Uterus (tissue), 4 donors: ENCODE results near the gene C3orf52. TPM values are rescaled to one million over a fixed set of nuclear protein-coding genes. Genes with fewer than 3 reads are reported as not detected.
"Not testable (repeated sequence)": the region's sequence is repeated elsewhere in the genome, so short reads cannot be mapped to it uniquely, and the experiment has no call there.

Experiments
- DNase-seq, 2 donors: peaks; one replicate each; pipeline ENCODE4 v3.0.0-alpha.2; 2019 to 2020
- H3K27ac ChIP-seq, 2 donors: fragments of 200-600 bp; sonication (generic); 1 replicate in 1 of 2; 2 replicates in 1 of 2; pipeline ENCODE4 v1.5.1; 2016 to 2018
- H3K27me3 ChIP-seq, 2 donors: fragments of 200-600 bp; sonication (generic); one replicate each; pipeline ENCODE4 v1.5.1; 2018 to 2019; ENCODE audit warnings: control low read depth in 1 of 2
- H3K36me3 ChIP-seq, 2 donors: fragments of 200-600 bp; sonication (generic); one replicate each; pipeline ENCODE4 v1.5.1; 2019; ENCODE audit warnings: control low read depth in 1 of 2
- H3K4me1 ChIP-seq, 2 donors: fragments of 200-600 bp; sonication (generic); one replicate each; pipeline ENCODE4 v1.5.1; 2018 to 2019; ENCODE audit warnings: control low read depth in 1 of 2
- H3K4me3 ChIP-seq, 2 donors: fragments of 200-600 bp; sonication (generic); 1 replicate in 1 of 2; 2 replicates in 1 of 2; pipeline ENCODE4 v1.5.1; 2018 to 2019; ENCODE audit warnings: mild to moderate bottlenecking in 1 of 2
- H3K9me3 ChIP-seq, 2 donors: fragments of 200-600 bp; sonication (generic); one replicate each; pipeline ENCODE4 v1.5.1; 2019; ENCODE audit warnings: control low read depth in 1 of 2
- POLR2A ChIP-seq, 2 donors: fragments of 450-650 bp; IDR thresholded peaks; one replicate each; pipeline ENCODE4 v1.6.1; 2016; ENCODE audit warnings: antibody characterized with exemption in 2 of 2, mild to moderate bottlenecking in 1 of 2, moderate library complexity in 1 of 2
- intact Hi-C: fragments of 100-400 bp; cut with DNase I; formaldehyde crosslinking; loops from one replicate; pipeline ENCODE4 v1.15.1; 2023; ENCODE audit warnings: low total_unique reads
- total RNA-seq, 4 donors: library from RNA; depleted of rRNA in 3 of 4; stranded (reverse); fragments of >200 nt in 3 of 4; gene quantifications; one replicate each; pipeline versions ENCODE4 v1.1.0 to v1.2.4, GENCODE V29; 2014 to 2023
- TF ChIP-seq, protein P1 (sequence below), 4 experiments: fragments of 200-600 bp in 2 of 4; fragments of 450-650 bp in 2 of 4; sonication (generic) in 2 of 4; IDR thresholded peaks; one replicate each; pipeline ENCODE4 v1.5.1; 2016 to 2019; ENCODE audit warnings: antibody characterized with exemption in 4 of 4, mild to moderate bottlenecking in 2 of 4, moderate library complexity in 1 of 4
- donor health status: DM: yes; HTN: yes; CAD: no.

The C3orf52 gene
- total RNA-seq, 4 donors from 2014 or later: 0.51 to 4.4 (median 1.5) TPM

DNA sequence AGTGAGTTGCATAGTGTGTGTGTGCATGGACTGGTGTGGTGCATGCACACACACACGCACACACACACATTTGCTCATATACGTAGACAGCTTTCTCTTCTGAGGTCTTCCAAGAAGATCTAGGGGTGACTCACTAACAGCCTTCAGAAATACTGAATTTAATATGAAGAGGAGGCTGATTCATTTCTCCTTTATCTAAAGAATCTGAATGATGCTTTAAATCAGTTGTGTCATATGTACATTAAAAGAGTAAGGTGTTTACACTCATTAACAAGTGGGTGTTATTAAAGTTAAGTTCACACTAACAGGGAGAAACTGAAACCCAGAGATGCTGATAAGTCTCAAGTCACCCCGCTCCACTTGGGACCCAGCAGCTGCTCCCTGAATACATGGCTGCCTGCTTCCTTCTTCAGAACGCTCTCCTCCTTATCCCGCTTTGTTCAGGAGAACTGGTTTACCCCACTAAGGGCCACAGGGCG lies 29.7 kb upstream of the C3orf52 start:
- no peak for TF ChIP-seq POLR2A (IDR thresholded peaks at IDR 0.05)
- TF ChIP-seq, protein P1, sequence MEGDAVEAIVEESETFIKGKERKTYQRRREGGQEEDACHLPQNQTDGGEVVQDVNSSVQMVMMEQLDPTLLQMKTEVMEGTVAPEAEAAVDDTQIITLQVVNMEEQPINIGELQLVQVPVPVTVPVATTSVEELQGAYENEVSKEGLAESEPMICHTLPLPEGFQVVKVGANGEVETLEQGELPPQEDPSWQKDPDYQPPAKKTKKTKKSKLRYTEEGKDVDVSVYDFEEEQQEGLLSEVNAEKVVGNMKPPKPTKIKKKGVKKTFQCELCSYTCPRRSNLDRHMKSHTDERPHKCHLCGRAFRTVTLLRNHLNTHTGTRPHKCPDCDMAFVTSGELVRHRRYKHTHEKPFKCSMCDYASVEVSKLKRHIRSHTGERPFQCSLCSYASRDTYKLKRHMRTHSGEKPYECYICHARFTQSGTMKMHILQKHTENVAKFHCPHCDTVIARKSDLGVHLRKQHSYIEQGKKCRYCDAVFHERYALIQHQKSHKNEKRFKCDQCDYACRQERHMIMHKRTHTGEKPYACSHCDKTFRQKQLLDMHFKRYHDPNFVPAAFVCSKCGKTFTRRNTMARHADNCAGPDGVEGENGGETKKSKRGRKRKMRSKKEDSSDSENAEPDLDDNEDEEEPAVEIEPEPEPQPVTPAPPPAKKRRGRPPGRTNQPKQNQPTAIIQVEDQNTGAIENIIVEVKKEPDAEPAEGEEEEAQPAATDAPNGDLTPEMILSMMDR (IDR thresholded peaks at IDR 0.05): no peak

GRCh38 chr3:112059497-112059896 lies 26.7 kb upstream of the C3orf52 start:
- no peaks in the 10 kb centered on the region for H3K27me3 ChIP-seq
- no peak overlapping the region for H3K4me3 ChIP-seq
- no peaks in the 10 kb centered on the region for H3K9me3 ChIP-seq
- no peaks in the 10 kb centered on the region for H3K4me1 ChIP-seq
- TF ChIP-seq, protein P1 (IDR thresholded peaks at IDR 0.05): no peak
- TF ChIP-seq POLR2A (IDR thresholded peaks at IDR 0.05): no peak
- no peak overlapping the region for H3K27ac ChIP-seq
- no peaks in the 10 kb centered on the region for H3K36me3 ChIP-seq
- no peak for DNase-seq
- intact Hi-C loops: no loop called here

More for the DNA sequence above, 29.7 kb upstream of the C3orf52 start:
- intact Hi-C loops: no loop called here
- Histone ChIP-seq H3K27ac (no peak overlapping the region), H3K9me3 (no peaks in the 10 kb centered on the region), H3K27me3 (no peaks in the 10 kb centered on the region), H3K4me1 (no peaks in the 10 kb centered on the region), H3K36me3 (no peaks in the 10 kb centered on the region), H3K4me3 (no peak overlapping the region)
- DNase-seq: no peak

GRCh38 chr3:112061152-112061551 lies 25.0 kb upstream of the C3orf52 start:
- DNase-seq: no peak
- H3K27me3 ChIP-seq: no peaks in the 10 kb centered on the region

GRCh38 chr3:112072387-112073060 lies 13.7 kb upstream of the C3orf52 start:
- DNase-seq, H3K4me1 ChIP-seq, intact Hi-C loops, H3K27ac ChIP-seq, H3K36me3 ChIP-seq, H3K4me3 ChIP-seq, H3K9me3 ChIP-seq, H3K27me3 ChIP-seq: not testable (repeated sequence)

More at GRCh38 chr3:112061152-112061551, 25.0 kb upstream of the C3orf52 start:
- Histone ChIP-seq H3K9me3 (no peaks in the 10 kb centered on the region), H3K4me3 (no peak overlapping the region), H3K4me1 (no peaks in the 10 kb centered on the region), H3K27ac (no peak overlapping the region), H3K36me3 (no peaks in the 10 kb centered on the region)
- TF ChIP-seq, protein P1 (IDR thresholded peaks at IDR 0.05): no peak
- no peak for TF ChIP-seq POLR2A (IDR thresholded peaks at IDR 0.05)
- intact Hi-C loops: no loop called here

- Histone ChIP-seq H3K27me3 (no peaks in the 10 kb centered on the region), H3K4me1 (no peaks in the 10 kb centered on the region), H3K36me3 (no peaks in the 10 kb centered on the region), H3K4me3 (no peak overlapping the region), H3K9me3 (no peaks in the 10 kb centered on the region), H3K27ac (no peak overlapping the region)
- TF ChIP-seq, protein P1 (IDR thresholded peaks at IDR 0.05): no peak
- TF ChIP-seq POLR2A (IDR thresholded peaks at IDR 0.05): no peak
- intact Hi-C loops: no loop called here
- DNase-seq: no peak
Observed at GRCh38 chr3:112074006-112074405, 12.2 kb upstream of the C3orf52 start.
